Endothelial cell of umbilical vein (primary cell): ENCODE data around the gene B9D1. TPM values are rescaled to one million over a fixed set of nuclear protein-coding genes. Genes with fewer than 3 reads are reported as not detected.

ENCODE experiments used
- BruUV-seq: library from RNA; stranded (reverse); fragments of 400-500 nt; replicated peaks from 2 replicates; lab custom pipeline; 2021; lab: Mats Ljungman, UMichigan
- CTCF ChIA-PET: fragments of 300-600, 350-600 bp; sonication (Branson Sonifier 250); formaldehyde crosslinking; loops from one replicate; lab custom pipeline; 2021; ENCODE audit warnings: antibody characterized with exemption, inconsistent platforms; lab: Charles Lee
- POLR2A ChIA-PET: fragments of 300-600, 350-600 bp; sonication (Branson Sonifier 250); formaldehyde crosslinking; loops from one replicate; lab custom pipeline; 2021; ENCODE audit warnings: antibody characterized with exemption, inconsistent platforms; lab: Charles Lee
- DNase-seq: peaks from one replicate; pipeline ENCODE4 v3.0.0-alpha.2; 2011; ENCODE audit warnings: low read depth, low spot score
- FAIRE-seq: peaks from 2 replicates; lab custom pipeline; 2011; peaks lifted over from hg19 to GRCh38; lab: Jason Lieb, UNC
- H2AFZ ChIP-seq: 2 replicates; pipeline ENCODE4 v1.6.0; 2012; ENCODE audit warnings: low read depth, low read length, control low read depth, inconsistent platforms
- H3K27ac ChIP-seq: 2 replicates; pipeline ENCODE4 v1.5.1; 2011; ENCODE audit warnings: low read depth, mild to moderate bottlenecking, control low read depth, low read length, moderate library complexity; ENCODE audit not compliant: insufficient read depth
- H3K27me3 ChIP-seq, 2 experiments: 2 replicates each; pipeline versions ENCODE4 v1.6.0 to v1.6.1; 2011; ENCODE audit warnings: low read length in 2 of 2, mixed read lengths in 1 of 2; ENCODE audit not compliant: control insufficient read depth in 2 of 2, insufficient read depth in 2 of 2
- H3K36me3 ChIP-seq, 2 experiments: 2 replicates in 1 of 2; 3 replicates in 1 of 2; pipeline ENCODE4 v1.5.1; 2011; ENCODE audit warnings: low read length in 2 of 2, mild to moderate bottlenecking in 1 of 2, moderate library complexity in 1 of 2; ENCODE audit not compliant: control insufficient read depth in 2 of 2, insufficient read depth in 2 of 2; ENCODE audit errors: extremely low read depth in 1 of 2
- H3K4me1 ChIP-seq: 3 replicates; pipeline ENCODE4 v1.5.1; 2011; ENCODE audit warnings: mild to moderate bottlenecking, low read length; ENCODE audit not compliant: control insufficient read depth, insufficient read depth; ENCODE audit errors: extremely low read depth
- H3K4me2 ChIP-seq: 2 replicates; pipeline ENCODE4 v1.6.1; 2011; ENCODE audit warnings: low read length, control low read depth, mixed read lengths; ENCODE audit not compliant: insufficient read depth
- H3K4me3 ChIP-seq, 3 experiments: fragments of 200-600 bp in 1 of 3; sonication (generic), shearing (Covaris generic) in 1 of 3; replicated peaks in 1 of 3; 2 replicates each; pipeline ENCODE4 v1.5.1; 2011 to 2016; ENCODE audit warnings: control low read depth in 3 of 3, low read length in 3 of 3, mild to moderate bottlenecking in 2 of 3, inconsistent platforms in 1 of 3, low read depth in 1 of 3, moderate library complexity in 1 of 3; ENCODE audit not compliant: insufficient read depth in 1 of 3
- H3K79me2 ChIP-seq: 2 replicates; pipeline ENCODE4 v1.6.0; 2012; ENCODE audit warnings: low read length, inconsistent platforms; ENCODE audit not compliant: control insufficient read depth, insufficient read depth
- H3K9ac ChIP-seq: replicated peaks from 2 replicates; pipeline ENCODE3; 2011; ENCODE audit warnings: low read length, control low read depth; ENCODE audit not compliant: insufficient read depth; ENCODE audit errors: extremely low read depth
- H3K9me1 ChIP-seq: replicated peaks from 3 replicates; pipeline ENCODE4 v1.6.0; 2011; ENCODE audit warnings: mild to moderate bottlenecking, low read length; ENCODE audit not compliant: control insufficient read depth, insufficient read depth; ENCODE audit errors: extremely low read depth
- H3K9me3 ChIP-seq: replicated peaks from 2 replicates; pipeline ENCODE4 v1.5.1; 2012; ENCODE audit warnings: low read length, inconsistent platforms; ENCODE audit not compliant: control insufficient read depth, insufficient read depth
- H4K20me1 ChIP-seq: replicated peaks from 2 replicates; pipeline ENCODE3; 2011; ENCODE audit warnings: mild to moderate bottlenecking, low read length; ENCODE audit not compliant: control insufficient read depth, insufficient read depth; ENCODE audit errors: extremely low read depth
- EZH2 ChIP-seq: IDR thresholded peaks from 2 replicates; pipeline ENCODE4 v1.6.1; 2012; ENCODE audit warnings: borderline replicate concordance, low read depth, mild to moderate bottlenecking, moderate library complexity, low read length, inconsistent platforms; ENCODE audit not compliant: severe bottlenecking
- FOS ChIP-seq: IDR thresholded peaks from 2 replicates; pipeline ENCODE4 v1.6.1; 2011; ENCODE audit warnings: mild to moderate bottlenecking, low read length, moderate library complexity, borderline replicate concordance; ENCODE audit not compliant: insufficient read depth
- GATA2 ChIP-seq: IDR thresholded peaks from 2 replicates; pipeline ENCODE4 v1.7.0; 2011; ENCODE audit warnings: low read depth, mild to moderate bottlenecking, moderate library complexity, mixed read lengths, low read length; ENCODE audit not compliant: insufficient read length, insufficient read depth
- JUN ChIP-seq: IDR thresholded peaks from 2 replicates; pipeline ENCODE4 v1.6.1; 2011; ENCODE audit warnings: borderline replicate concordance, low read depth; ENCODE audit not compliant: insufficient read length, insufficient read depth
- MYC ChIP-seq: IDR thresholded peaks from one replicate; pipeline ENCODE4 v1.6.1; 2011; ENCODE audit warnings: mild to moderate bottlenecking, low read depth, low read length
- POLR2A ChIP-seq: IDR thresholded peaks from 2 replicates; pipeline ENCODE4 v1.6.1; 2012; ENCODE audit warnings: low read depth, mild to moderate bottlenecking, control low read depth, low read length
- POLR2AphosphoS5 ChIP-seq: IDR thresholded peaks from 2 replicates; pipeline ENCODE4 v1.6.1; 2012; ENCODE audit warnings: low read depth, mild to moderate bottlenecking, control low read depth, low read length, moderate library complexity; ENCODE audit not compliant: insufficient read depth
- dilution Hi-C: fragments of 300-500 bp; cut with MboI; formaldehyde crosslinking; loops from one replicate; pipeline ENCODE4 v1.15.0; 2019; ENCODE audit warnings: low sequenced_read_pairs; ENCODE audit not compliant: extremely low pct_ligation_motif_present
- intact Hi-C: fragments of 100-400 bp; cut with micrococcal nuclease; formaldehyde crosslinking; loops from one replicate; pipeline ENCODE4 v1.10.0; 2022
- polyA plus RNA-seq, 4 experiments: library from polyadenylated mRNA; depleted of rRNA in 3 of 4; stranded (reverse) in 3 of 4; unstranded in 1 of 4; fragments of >200 nt; gene quantifications; 2 replicates each; pipeline versions ENCODE4 v1.2.1 to v1.2.3, GENCODE V29; 2011 to 2012; ENCODE audit warnings: missing spikeins in 1 of 4
- total RNA-seq: library from RNA; stranded (reverse); gene quantifications from 2 replicates; pipeline ENCODE4 v1.2.3, GENCODE V29; 2021
- TF ChIP-seq, protein P1 (sequence below), 2 donors: IDR thresholded peaks; 1 replicate in 1 of 2; 2 replicates in 1 of 2; pipeline ENCODE4 v1.5.1; 2011; ENCODE audit warnings: low read length in 2 of 2, mild to moderate bottlenecking in 2 of 2, moderate library complexity in 2 of 2, control low read depth in 1 of 2, inconsistent platforms in 1 of 2, low read depth in 1 of 2; ENCODE audit not compliant: insufficient read depth in 1 of 2; ENCODE audit errors: extremely low read depth in 1 of 2
- TF ChIP-seq, protein P2 (sequence below): IDR thresholded peaks from 2 replicates; pipeline ENCODE4 v1.6.1; 2011; ENCODE audit not compliant: insufficient read depth, insufficient read length

The B9D1 gene
- total and polyA plus RNA-seq, 2 donors (not counting 3 experiments of a cell fraction or from before 2014, with no cell fraction given) = 20.5 to 55.8 TPM

DNA sequence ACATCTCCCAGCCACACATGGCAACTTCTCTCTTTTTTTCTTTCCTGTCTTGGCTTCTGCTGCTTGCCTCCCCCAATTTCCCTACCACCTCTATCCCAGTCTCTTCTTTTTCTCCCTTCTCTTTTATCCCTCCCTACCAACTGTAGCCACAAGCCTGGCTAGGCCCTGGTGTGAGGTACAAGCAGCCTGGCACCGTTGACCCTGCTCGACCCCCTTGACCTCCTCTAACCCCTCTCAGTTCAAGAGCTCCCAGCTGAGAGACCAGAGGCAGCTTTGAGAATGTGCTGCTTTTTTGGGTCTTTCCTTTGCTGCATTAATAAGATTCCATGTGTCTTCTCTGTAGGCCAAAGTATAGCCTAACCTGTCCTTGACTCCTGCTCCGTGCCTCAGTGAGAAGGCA is 32.3 kb downstream of the B9D1 start:
- intact Hi-C loops (no loop called here), dilution Hi-C loops (no loop called here)
- peaks cover 0 to 10% of the 10 kb centered on the region in 2 experiments for H3K36me3 ChIP-seq
- no peaks in the 10 kb centered on the region for H4K20me1 ChIP-seq
- no peak overlapping the region for H2AFZ ChIP-seq
- H3K9me1 ChIP-seq = no peaks in the 10 kb centered on the region
- H3K4me1 ChIP-seq = no peaks in the 10 kb centered on the region
- CTCF ChIA-PET = interaction anchor here (1.1 kb wide), 1 partner anchor 10 kb away, joined by 3 read pairs; no protein-coding TSS in a partner anchor
- TF ChIP-seq MYC (no peak), POLR2A (no peak), JUN (no peak)
- TF ChIP-seq, protein P1, sequence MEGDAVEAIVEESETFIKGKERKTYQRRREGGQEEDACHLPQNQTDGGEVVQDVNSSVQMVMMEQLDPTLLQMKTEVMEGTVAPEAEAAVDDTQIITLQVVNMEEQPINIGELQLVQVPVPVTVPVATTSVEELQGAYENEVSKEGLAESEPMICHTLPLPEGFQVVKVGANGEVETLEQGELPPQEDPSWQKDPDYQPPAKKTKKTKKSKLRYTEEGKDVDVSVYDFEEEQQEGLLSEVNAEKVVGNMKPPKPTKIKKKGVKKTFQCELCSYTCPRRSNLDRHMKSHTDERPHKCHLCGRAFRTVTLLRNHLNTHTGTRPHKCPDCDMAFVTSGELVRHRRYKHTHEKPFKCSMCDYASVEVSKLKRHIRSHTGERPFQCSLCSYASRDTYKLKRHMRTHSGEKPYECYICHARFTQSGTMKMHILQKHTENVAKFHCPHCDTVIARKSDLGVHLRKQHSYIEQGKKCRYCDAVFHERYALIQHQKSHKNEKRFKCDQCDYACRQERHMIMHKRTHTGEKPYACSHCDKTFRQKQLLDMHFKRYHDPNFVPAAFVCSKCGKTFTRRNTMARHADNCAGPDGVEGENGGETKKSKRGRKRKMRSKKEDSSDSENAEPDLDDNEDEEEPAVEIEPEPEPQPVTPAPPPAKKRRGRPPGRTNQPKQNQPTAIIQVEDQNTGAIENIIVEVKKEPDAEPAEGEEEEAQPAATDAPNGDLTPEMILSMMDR (IDR thresholded peaks at IDR 0.05; ENCODE audit: extremely low read depth in 1 of 2, insufficient read depth in 1 of 2, low read depth in 1 of 2, low read length in 2 of 2) = no peak
- TF ChIP-seq, protein P2, sequence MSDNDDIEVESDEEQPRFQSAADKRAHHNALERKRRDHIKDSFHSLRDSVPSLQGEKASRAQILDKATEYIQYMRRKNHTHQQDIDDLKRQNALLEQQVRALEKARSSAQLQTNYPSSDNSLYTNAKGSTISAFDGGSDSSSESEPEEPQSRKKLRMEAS = no peak
- no peak overlapping the region for H3K9ac ChIP-seq
- no peak for DNase-seq
- no peak for FAIRE-seq
- BruUV-seq = no TSS peak
- H3K79me2 ChIP-seq = no peaks in the 10 kb centered on the region
- H3K4me3 ChIP-seq = no peak overlapping the region
- no peak overlapping the region for H3K4me2 ChIP-seq
- POLR2A ChIA-PET = no interaction called here
- H3K27me3 ChIP-seq = no peaks in the 10 kb centered on the region
- H3K9me3 ChIP-seq = no peaks in the 10 kb centered on the region
- H3K27ac ChIP-seq = no peak overlapping the region

DNA sequence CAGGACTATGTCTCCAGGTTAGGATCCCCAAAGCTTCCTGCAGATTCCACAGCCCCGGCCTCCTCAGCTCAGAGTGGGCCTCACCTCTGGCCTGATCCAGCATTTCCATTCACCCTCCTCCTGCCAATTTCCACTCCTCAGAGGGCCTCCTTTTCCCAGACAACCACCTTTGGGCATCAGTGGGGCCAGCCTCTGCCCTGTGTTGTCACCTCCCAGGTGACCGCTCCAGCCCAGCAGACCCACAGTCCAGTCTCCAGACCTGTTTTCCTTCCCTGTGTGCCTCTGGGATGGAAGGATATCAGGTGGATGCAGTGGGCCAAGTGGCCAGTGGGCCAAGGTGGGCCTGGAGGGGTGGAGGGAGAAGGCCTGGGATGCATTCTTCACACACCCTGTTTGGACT is 32.7 kb downstream of the B9D1 start:
- Histone ChIP-seq H3K4me3 (no peak overlapping the region), H3K27ac (no peak overlapping the region), H3K79me2 (no peaks in the 10 kb centered on the region), H3K4me1 (no peaks in the 10 kb centered on the region), H4K20me1 (no peaks in the 10 kb centered on the region), H3K9me1 (no peaks in the 10 kb centered on the region), H3K9me3 (no peaks in the 10 kb centered on the region), H2AFZ (no peak overlapping the region), H3K36me3 (peaks cover 0 to 10% of the 10 kb centered on the region in 2 experiments), H3K4me2 (no peak overlapping the region), H3K9ac (no peak overlapping the region), H3K27me3 (no peaks in the 10 kb centered on the region)
- FAIRE-seq (no peak), DNase-seq (no peak)
- CTCF ChIA-PET = interaction anchor here (1.1 kb wide), 3 partner anchors 8 to 51 kb away, joined by 3 read pairs; no protein-coding TSS in a partner anchor
- POLR2A ChIA-PET = no interaction called here
- intact Hi-C loops (no loop called here), dilution Hi-C loops (no loop called here)
- BruUV-seq = no TSS peak
- TF ChIP-seq EZH2 (no peak), POLR2AphosphoS5 (no peak), GATA2 (no peak), MYC (no peak), JUN (no peak), POLR2A (no peak), FOS (no peak)
- TF ChIP-seq, protein P1 (IDR thresholded peaks at IDR 0.05; ENCODE audit: extremely low read depth in 1 of 2, insufficient read depth in 1 of 2, low read depth in 1 of 2, low read length in 2 of 2) = no peak
- TF ChIP-seq, protein P2 = no peak
